ENCODE data around the gene FAM50A.
A peak's percentile ranks its signal among the peaks of the same experiment; 100 is the strongest.
"Not testable (repeated sequence)": the region's sequence is repeated elsewhere in the genome, so short reads cannot be mapped to it uniquely, and the experiment has no call there.

Gene FAM50A

GRCh38 chrX:154486052-154486395 lies 42.1 kb downstream of the FAM50A start:
- peak; percentile 22 for DNase-seq

DNA sequence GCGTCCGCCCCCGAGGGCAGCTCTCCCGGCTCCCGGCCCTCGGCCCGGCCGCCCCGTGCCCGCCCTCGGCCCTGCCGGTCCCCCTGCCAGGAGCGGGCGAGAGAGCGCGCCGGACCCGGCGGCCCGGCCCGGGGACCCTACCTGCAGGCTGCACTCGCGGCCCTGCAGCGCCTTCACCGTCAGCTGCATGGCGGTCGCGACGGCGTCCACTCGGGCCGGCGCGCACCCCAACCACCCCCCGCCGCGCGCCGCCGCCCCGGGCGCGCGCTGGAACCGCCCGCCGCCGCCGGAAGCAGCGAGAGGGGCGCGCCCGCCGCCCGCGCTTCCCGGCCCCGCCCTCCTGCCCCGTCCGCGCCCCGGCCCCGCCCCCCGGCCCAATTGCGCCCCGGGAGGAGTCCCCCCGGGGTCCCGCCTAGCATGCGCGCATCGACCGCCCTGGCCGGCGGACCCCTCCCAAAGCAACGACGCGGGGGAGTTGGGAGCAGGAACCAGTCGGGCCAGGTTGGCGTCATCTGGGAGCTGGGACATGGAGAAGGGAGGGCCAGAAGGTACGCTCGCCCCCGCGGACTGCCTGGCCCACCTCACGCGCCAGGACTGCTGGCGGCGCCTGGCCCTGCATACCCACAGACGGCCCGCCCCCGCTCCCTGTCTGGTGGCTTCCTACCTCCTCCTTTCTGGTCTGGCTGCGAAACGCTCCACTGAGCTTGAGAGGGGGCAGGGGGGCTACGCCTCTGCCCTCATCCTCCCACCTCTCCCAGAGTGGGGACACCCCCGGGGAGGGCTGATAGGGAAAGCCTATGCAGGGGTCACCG lies 42.7 kb downstream of the FAM50A start, which contains the start of gene UBL4A:
TSS of gene UBL4A (minus strand) at position 220 of the 812 bp plus-strand sequence. CDS start at position 189, 31 bp downstream.
- DNase-seq: peak; percentile 64

- no peak for DNase-seq
Observed at GRCh38 chrX:154487518-154488290, 43.8 kb downstream of the FAM50A start.

- no peak for DNase-seq
Observed at GRCh38 chrX:154488336-154489075, 44.6 kb downstream of the FAM50A start.

- no peak for DNase-seq
Observed at GRCh38 chrX:154489182-154489581, 45.2 kb downstream of the FAM50A start.

GRCh38 chrX:154490021-154490413 lies 46.1 kb downstream of the FAM50A start:
- DNase-seq: peak; percentile 68

DNA sequence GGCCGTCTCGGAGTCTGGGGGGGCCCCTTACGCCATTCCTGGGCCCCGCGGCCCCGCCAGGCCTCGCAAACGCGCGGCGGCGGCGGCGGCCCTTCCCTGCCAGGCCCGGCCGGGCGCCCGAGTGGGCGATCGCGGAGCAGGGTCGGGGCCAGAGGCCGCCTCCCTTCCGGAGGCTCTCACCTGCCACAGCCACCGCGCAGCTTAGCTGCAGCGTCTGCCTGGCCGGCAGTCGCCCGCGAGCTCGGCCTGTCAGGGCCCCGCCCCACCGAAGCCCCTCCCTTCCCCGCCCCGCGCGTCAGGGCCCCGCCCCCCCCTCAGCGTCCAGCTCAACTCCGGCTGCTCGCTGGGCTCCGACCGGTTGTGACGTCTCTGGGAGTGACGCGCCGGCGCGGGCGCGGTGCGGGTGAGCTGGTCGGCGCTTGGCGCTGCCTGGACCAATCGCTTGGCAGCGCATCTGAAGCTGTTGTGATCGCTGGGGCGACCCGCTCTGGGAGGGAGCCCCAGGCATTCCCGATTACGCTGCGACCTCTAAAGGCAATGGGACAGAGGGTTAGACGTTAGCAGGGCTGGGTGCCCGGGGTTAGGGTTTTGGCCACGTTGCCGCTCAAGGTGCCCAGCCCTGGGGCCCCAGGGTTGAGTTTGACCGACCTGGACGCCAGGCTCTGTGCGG lies 46.6 kb downstream of the FAM50A start, which contains the start of gene SLC10A3:
TSS of gene SLC10A3 (minus strand) at position 216 of the 670 bp plus-strand sequence. CDS start 1,689 bp downstream, outside the sequence.
- peak; percentile 92 for DNase-seq

GRCh38 chrX:154494715-154495114 lies 50.8 kb downstream of the FAM50A start:
- DNase-seq: no peak

DNA sequence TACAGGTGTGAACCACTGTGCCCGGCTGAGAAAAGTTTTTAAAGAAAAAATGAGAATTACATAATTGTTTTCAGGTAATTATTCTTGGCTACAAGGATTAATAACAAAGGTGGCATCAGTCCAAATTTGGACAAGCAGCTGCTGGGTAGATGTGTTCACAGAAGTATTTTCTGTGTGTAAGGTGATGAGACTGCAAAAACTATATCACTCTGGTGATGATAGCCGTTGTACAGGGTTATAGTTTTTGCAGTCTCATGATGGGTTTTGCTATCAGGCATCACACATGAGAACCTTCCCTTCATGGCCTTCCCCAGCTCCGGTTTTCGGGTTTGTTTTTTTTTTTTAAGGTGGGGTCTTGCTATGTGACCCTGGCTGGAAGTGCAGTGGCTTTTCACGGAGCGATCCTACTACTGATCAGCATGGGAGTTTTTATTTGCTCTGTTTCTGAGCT lies 51.6 kb downstream of the FAM50A start:
- no peak for DNase-seq

GRCh38 chrX:154496591-154497137 lies 52.7 kb downstream of the FAM50A start:
- DNase-seq: not testable (repeated sequence)
